Stimulated activated CD4-positive, alpha-beta T cell treated with anti-CD3 and anti-CD28 coated beads, Interleukin-12 subunit alpha, Interleukin-12 subunit beta, amount 100 ng/mL, for 4 hours (primary cell): ENCODE measurements around the gene MYLK4.

Source experiments
- DNase-seq: peaks from one replicate; pipeline ENCODE4 v3.0.0-alpha.2; 2020

The MYLK4 gene

GRCh38 chr6:2731281-2731909 is 19.3 kb downstream of the MYLK4 start:
- DNase-seq = no peak

DNA sequence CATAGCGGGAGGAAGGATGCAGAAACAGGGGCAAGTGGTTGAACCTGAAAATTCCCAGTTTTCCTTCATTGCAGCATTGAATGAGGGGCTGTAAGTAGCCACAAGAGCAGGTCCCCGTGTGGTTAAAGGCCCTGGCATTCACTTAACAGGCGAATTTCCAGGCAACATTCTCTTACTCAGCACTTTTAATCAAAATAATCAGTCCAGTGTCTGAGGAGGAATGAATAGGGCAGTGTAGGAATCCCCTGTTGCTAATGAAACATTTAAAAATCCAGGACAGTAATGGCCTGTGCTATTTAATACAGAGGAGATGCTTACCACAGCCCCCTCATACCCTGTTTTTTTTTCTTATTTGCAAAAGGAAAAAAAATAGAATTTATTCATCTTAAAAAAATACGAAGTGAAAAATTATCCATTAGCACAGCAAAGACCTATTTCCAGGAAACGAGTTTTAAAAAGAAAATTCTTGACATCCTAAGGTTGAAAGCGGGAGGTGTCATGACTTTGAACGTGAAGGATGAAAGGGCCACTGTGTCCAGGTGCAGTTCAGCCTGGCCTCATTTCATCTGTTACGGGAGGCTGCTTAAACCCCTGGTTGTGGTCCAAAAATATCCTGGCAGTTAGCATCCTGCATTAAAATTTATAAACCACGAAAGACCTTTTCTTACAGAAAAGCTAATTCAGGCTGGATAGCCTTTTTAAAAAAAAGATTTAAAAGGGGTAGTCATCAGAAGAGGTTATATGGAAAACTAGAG is 20.2 kb downstream of the MYLK4 start:
- DNase-seq = no peak

DNA sequence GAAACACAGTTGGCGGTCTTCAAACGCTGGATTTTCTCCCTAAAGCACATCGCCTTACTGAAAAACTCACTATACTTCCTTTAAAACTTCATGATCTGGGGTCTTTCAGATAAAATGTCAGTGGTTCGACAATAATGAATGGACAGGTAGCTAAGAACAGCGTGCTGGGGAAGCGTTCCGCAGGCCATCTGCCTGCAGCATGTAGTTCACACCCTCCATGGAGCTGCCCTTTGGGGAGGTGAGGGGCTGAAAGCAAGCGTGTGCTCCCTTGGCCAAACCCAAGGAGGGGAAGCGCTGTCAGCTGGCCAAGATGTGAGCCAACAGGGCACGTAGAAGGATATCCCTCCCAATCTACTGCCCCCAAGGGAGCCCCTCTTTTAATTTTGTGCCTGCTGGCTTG is 20.8 kb downstream of the MYLK4 start:
- DNase-seq = no peak

DNA sequence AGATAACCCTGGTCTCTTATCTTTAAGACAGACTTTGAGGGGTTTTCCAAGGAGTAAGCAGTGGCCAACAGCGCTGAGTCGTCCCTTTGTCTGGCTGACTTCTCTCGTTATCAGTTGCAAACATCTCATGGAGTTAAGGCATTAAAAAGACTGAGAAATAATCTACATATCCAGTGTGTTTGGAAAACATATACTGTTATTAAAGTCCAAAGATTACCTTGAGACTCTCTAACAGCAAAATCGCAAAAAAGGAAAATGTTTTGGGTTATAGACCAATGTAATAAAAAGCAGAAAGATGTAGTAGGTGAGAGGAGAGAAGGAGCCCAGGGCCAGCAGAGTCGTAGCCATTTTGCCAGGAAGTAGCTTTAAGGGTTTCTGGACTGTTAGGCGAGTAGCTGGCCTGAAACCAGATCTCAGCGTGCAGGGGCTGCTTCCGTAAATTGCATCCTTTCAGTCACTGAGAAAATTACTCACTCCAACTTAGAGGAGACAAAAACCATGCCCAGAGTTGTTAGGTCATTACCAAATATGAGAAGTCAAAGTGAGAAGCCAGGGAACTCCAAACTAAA is 24.6 kb downstream of the MYLK4 start:
- DNase-seq = no peak

- DNase-seq = no peak
Observed at GRCh38 chr6:2725364-2725988, 25.2 kb downstream of the MYLK4 start.

DNA sequence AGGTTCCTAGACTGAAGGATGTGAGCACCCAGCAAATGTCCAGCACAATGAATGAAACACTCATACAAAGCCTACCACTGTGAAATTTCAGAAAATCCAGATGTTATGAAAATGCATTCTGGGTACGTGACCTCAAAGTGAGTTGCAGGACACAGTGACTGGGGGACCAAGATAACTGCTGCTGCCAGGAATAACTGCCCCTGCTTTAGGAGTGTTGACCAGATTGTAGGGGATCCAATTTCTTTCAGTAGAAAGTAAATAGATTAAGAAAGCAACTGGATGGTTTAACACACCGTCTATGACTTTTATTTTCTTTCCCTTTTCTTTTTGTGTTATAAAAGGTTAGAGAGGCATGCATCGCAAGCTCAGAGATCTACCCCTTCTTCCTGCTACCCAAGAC is 29.5 kb downstream of the MYLK4 start:
- DNase-seq = no peak

DNA sequence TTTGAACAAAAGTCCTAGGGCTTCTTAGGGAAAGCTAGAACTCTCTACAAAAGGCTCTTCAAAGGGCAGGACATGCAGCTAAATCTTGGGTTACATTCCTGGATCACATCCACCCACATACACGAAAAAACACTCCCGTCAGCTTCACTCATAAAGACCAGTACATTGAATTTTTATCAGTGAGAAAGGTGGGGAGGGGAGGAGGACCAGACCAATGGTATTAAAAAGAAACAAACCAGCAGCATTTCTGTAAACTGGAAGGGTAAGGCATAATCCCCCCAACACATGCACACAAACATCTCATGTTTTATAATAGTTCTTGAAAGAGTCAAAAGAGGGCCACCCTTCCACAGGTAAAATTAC is 31.6 kb downstream of the MYLK4 start:
- no peak for DNase-seq

- DNase-seq = no peak
Observed at GRCh38 chr6:2718334-2719092, 32.2 kb downstream of the MYLK4 start.

- DNase-seq = no peak
Observed at GRCh38 chr6:2716936-2717700, 33.6 kb downstream of the MYLK4 start.

GRCh38 chr6:2715737-2716136 is 35.0 kb downstream of the MYLK4 start:
- no peak for DNase-seq

GRCh38 chr6:2714111-2714895 is 36.4 kb downstream of the MYLK4 start:
- no peak for DNase-seq

GRCh38 chr6:2713473-2714110 is 37.1 kb downstream of the MYLK4 start:
- DNase-seq = no peak

- no peak for DNase-seq
Observed at GRCh38 chr6:2712102-2712501, 38.6 kb downstream of the MYLK4 start.

DNA sequence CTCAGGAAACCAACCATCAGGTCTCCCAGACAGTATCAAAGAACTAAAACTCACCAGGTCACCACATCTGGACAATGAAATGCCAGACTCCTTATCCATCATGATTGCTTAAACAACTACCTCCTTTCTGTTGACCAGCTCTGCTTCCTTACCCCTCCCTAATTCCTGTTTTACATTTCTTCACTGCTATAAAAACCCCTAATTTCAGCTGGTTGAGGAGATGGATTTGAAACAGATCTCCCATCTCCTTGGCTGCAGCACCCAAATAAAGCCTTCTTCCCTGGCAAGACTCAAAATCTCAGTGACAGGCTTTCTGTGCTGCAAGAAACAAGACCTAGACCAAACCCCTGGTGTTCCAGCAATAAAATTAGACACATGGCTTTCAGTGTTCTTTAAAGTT is 40.3 kb downstream of the MYLK4 start:
- DNase-seq = no peak

GRCh38 chr6:2708456-2708855 is 42.3 kb downstream of the MYLK4 start:
- DNase-seq = no peak

- DNase-seq = no peak
Observed at GRCh38 chr6:2706558-2706957, 44.2 kb downstream of the MYLK4 start.

DNA sequence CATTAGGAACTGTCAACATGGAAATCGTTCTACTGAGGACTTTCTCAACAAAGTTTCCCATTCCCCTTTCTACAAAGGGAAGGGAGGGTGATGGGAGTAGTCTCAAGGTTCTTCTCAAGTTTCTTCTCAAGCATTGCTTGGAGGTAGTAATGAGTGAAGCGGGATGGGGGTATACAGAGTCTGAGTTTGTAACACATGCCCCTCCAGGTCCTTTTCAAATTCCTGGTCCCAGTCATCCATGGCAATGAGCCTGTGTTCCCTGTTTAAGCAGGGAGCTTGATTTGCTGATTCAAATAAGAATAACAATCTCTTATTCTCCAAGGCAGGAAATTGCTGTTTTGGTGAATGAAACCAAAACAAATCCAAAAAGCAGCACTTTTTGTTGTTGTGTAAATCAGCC is 45.5 kb downstream of the MYLK4 start:
- DNase-seq = no peak

GRCh38 chr6:2697291-2697690 is 53.4 kb downstream of the MYLK4 start:
- DNase-seq = no peak

DNA sequence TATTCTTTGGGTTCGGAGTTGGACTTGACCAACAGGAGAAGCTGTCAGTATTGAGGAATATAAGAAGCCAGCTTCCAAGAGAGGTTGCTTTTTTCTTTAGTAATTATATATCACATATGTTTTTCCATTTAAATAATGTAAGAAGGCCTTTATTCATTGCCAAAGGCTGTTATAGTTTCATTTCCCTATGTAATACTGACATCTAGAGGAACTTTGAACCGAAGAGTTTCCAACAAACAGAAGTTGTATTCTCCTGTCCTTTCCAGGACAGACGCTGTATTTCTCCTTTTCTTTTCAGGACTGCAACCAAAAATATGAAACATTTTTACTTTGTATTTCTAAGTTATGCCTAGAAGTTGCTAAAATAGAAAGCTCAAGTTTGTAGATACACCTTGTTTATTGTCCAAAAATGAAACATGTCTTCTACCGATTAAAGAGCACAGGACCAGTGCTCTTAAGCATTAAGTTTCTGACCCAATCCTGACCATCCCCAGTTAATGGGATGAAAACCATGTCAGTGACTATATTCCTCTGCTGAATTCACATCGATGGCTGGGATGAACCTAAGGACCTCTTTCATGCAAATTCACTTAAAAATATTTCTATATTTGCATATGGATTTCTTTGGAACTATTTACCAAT is 55.1 kb downstream of the MYLK4 start:
- no peak for DNase-seq

DNA sequence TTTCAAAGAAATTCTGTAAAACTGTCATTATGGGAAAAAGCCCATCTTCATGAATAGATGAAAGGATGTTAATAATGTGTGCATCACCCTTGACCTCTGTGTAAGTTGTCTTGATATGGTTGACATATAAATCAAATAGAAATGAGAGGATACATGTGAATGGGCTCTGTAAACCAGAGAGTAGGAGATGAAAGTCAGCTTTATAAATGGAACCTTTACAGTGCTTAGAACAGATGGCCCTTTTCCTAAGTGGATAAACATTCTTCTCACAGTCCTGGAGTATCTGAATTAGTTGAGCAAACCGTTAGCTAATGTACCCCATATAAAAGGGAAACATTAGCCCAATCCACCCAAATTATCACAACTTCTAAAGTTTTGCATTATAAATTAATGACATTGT is 57.5 kb downstream of the MYLK4 start:
- no peak for DNase-seq
